ENCODE results near the gene A4GALT. TPM values are rescaled to one million over a fixed set of nuclear protein-coding genes. Genes with fewer than 3 reads are reported as not detected.

Gene A4GALT
- total RNA-seq, 2 donors from 2014 or later = 0.46 TPM; not detected in 1

GRCh38 chr22:42655693-42656092 is 65.0 kb downstream of the A4GALT start:
- Mint-ChIP-seq H3K27ac (no peak overlapping the region), H3K4me1 (ENCODE audit: low read depth) (no peaks in the 10 kb centered on the region), H3K4me3 (no peak overlapping the region), H3K9me3 (no peaks in the 10 kb centered on the region), H3K36me3 (ENCODE audit: insufficient read depth in 2 of 2) (no peaks in the 10 kb centered on the region), H3K27me3 (ENCODE audit: low read depth) (no peaks in the 10 kb centered on the region)
- DNase-seq = no peak
- ATAC-seq (replicated peaks in 1 of 2) = no peak

- Mint-ChIP-seq H3K9me3 (no peaks in the 10 kb centered on the region), H3K27ac (no peak overlapping the region), H3K4me3 (no peak overlapping the region), H3K27me3 (ENCODE audit: low read depth) (no peaks in the 10 kb centered on the region), H3K36me3 (ENCODE audit: insufficient read depth in 2 of 2) (no peaks in the 10 kb centered on the region), H3K4me1 (ENCODE audit: low read depth) (no peaks in the 10 kb centered on the region)
- DNase-seq = no peak
- ATAC-seq (replicated peaks in 1 of 2) = no peak
Observed at GRCh38 chr22:42654436-42655073, 66.1 kb downstream of the A4GALT start.

- no peaks in the 10 kb centered on the region for H3K9me3 Mint-ChIP-seq
- DNase-seq = no peak
- no peak for ATAC-seq (replicated peaks in 1 of 2)
- H3K27ac Mint-ChIP-seq = no peak overlapping the region
- no peaks in the 10 kb centered on the region for H3K27me3 Mint-ChIP-seq (ENCODE audit: low read depth)
- no peaks in the 10 kb centered on the region for H3K4me1 Mint-ChIP-seq (ENCODE audit: low read depth)
- H3K36me3 Mint-ChIP-seq (ENCODE audit: insufficient read depth in 2 of 2) = no peaks in the 10 kb centered on the region
- H3K4me3 Mint-ChIP-seq = no peak overlapping the region
Observed at GRCh38 chr22:42653999-42654398, 66.7 kb downstream of the A4GALT start.

GRCh38 chr22:42651134-42651533 is 69.5 kb downstream of the A4GALT start:
- peaks cover 1 to 2% of the 10 kb centered on the region in 2 donors for H3K36me3 Mint-ChIP-seq (ENCODE audit: insufficient read depth in 2 of 2)
- H3K4me1 Mint-ChIP-seq (ENCODE audit: low read depth) = peaks cover 18% of the 10 kb centered on the region
- no peak for DNase-seq
- ATAC-seq (replicated peaks in 1 of 2) = no peak
- H3K27ac Mint-ChIP-seq = no peak overlapping the region
- H3K27me3 Mint-ChIP-seq (ENCODE audit: low read depth) = no peaks in the 10 kb centered on the region
- peak overlapping the region in 1 of 2 donors; percentile 20 for H3K4me3 Mint-ChIP-seq
- no peaks in the 10 kb centered on the region for H3K9me3 Mint-ChIP-seq

GRCh38 chr22:42649246-42650099 is 71.2 kb downstream of the A4GALT start, which contains the start of gene CYB5R3:
Gene CYB5R3 (minus strand): TSS chr22:42649392. CDS start chr22:42649315, 77 bp downstream.
- Mint-ChIP-seq H3K4me3 (peak within 1 kb of the TSS; percentile 86 to 96), H3K4me1 (ENCODE audit: low read depth) (peaks cover 25% of the 10 kb centered on the region), H3K9me3 (no peaks in the 10 kb centered on the region), H3K27ac (peak within 1 kb of the TSS; percentile 80), H3K27me3 (ENCODE audit: low read depth) (no peaks in the 10 kb centered on the region), H3K36me3 (ENCODE audit: insufficient read depth in 2 of 2) (peaks cover 1 to 2% of the 10 kb centered on the region in 2 donors)
- DNase-seq (peak; percentile 79 to 83), ATAC-seq (replicated peaks in 1 of 2) (peak; percentile 84 to 87)

- Mint-ChIP-seq H3K36me3 (ENCODE audit: insufficient read depth in 2 of 2) (peaks cover 1 to 2% of the 10 kb centered on the region in 2 donors), H3K4me1 (ENCODE audit: low read depth) (peaks cover 25% of the 10 kb centered on the region), H3K27ac (peak overlapping the region; percentile 64), H3K4me3 (peak overlapping the region; percentile 85 to 96), H3K27me3 (ENCODE audit: low read depth) (no peaks in the 10 kb centered on the region), H3K9me3 (no peaks in the 10 kb centered on the region)
- ATAC-seq (replicated peaks in 1 of 2) (peak; percentile 78 to 79), DNase-seq (peak in 1 of 2 donors; percentile 33)
Observed at GRCh38 chr22:42648368-42649245, 72.1 kb downstream of the A4GALT start.

GRCh38 chr22:42648017-42648367 is 72.7 kb downstream of the A4GALT start:
- ATAC-seq (replicated peaks in 1 of 2) (no peak), DNase-seq (no peak)
- H3K27me3 Mint-ChIP-seq (ENCODE audit: low read depth) = no peaks in the 10 kb centered on the region
- H3K27ac Mint-ChIP-seq = peak overlapping the region; percentile 58
- H3K4me1 Mint-ChIP-seq (ENCODE audit: low read depth) = peaks cover 25% of the 10 kb centered on the region
- no peaks in the 10 kb centered on the region for H3K9me3 Mint-ChIP-seq
- H3K36me3 Mint-ChIP-seq (ENCODE audit: insufficient read depth in 2 of 2) = peaks cover 1 to 2% of the 10 kb centered on the region in 2 donors
- peak overlapping the region; percentile 85 to 96 for H3K4me3 Mint-ChIP-seq

GRCh38 chr22:42646569-42647525 is 73.8 kb downstream of the A4GALT start:
- Mint-ChIP-seq H3K9me3 (no peaks in the 10 kb centered on the region), H3K4me3 (peak overlapping the region; percentile 85 to 96), H3K4me1 (ENCODE audit: low read depth) (peaks cover 25% of the 10 kb centered on the region), H3K36me3 (ENCODE audit: insufficient read depth in 2 of 2) (peaks cover 1 to 2% of the 10 kb centered on the region in 2 donors), H3K27me3 (ENCODE audit: low read depth) (no peaks in the 10 kb centered on the region), H3K27ac (no peak overlapping the region)
- DNase-seq (no peak), ATAC-seq (replicated peaks in 1 of 2) (no peak)

GRCh38 chr22:42645938-42646568 is 74.6 kb downstream of the A4GALT start:
- Mint-ChIP-seq H3K4me3 (peak overlapping the region in 1 of 2 donors; percentile 8), H3K4me1 (ENCODE audit: low read depth) (peaks cover 25% of the 10 kb centered on the region), H3K27ac (no peak overlapping the region), H3K27me3 (ENCODE audit: low read depth) (no peaks in the 10 kb centered on the region), H3K9me3 (no peaks in the 10 kb centered on the region), H3K36me3 (ENCODE audit: insufficient read depth in 2 of 2) (peaks cover 1 to 2% of the 10 kb centered on the region in 2 donors)
- no peak for ATAC-seq (replicated peaks in 1 of 2)
- DNase-seq = no peak

- peaks cover 1 to 2% of the 10 kb centered on the region in 2 donors for H3K36me3 Mint-ChIP-seq (ENCODE audit: insufficient read depth in 2 of 2)
- H3K9me3 Mint-ChIP-seq = no peaks in the 10 kb centered on the region
- no peak overlapping the region for H3K27ac Mint-ChIP-seq
- DNase-seq (no peak), ATAC-seq (replicated peaks in 1 of 2) (no peak)
- H3K4me3 Mint-ChIP-seq = peak overlapping the region in 1 of 2 donors; percentile 27
- H3K27me3 Mint-ChIP-seq (ENCODE audit: low read depth) = no peaks in the 10 kb centered on the region
- H3K4me1 Mint-ChIP-seq (ENCODE audit: low read depth) = peaks cover 25% of the 10 kb centered on the region
Observed at GRCh38 chr22:42645341-42645937, 75.2 kb downstream of the A4GALT start.
